ENCODE measurements around the gene PIWIL4. TPM values are rescaled to one million over a fixed set of nuclear protein-coding genes. Genes with fewer than 3 reads are reported as not detected.

Gene PIWIL4
- total and polyA plus RNA-seq, 4 experiments from 2014 or later: 0.27 to 1.6 (median 1.3) TPM

- no peak for DNase-seq
- no peaks in the 10 kb centered on the region for H3K9me3 ChIP-seq (ENCODE audit: control insufficient read depth in 1 of 2, low read length in 2 of 2)
- no peak overlapping the region for H3K4me3 ChIP-seq (ENCODE audit: low read length in 2 of 2)
- H3K27me3 Mint-ChIP-seq: peaks cover 17 to 32% of the 10 kb centered on the region in 2 donors
- POLR2A ChIA-PET (ENCODE audit: partially characterized antibody): no interaction called here
- intact Hi-C loops (cut with micrococcal nuclease): no loop called here
- H3K36me3 Mint-ChIP-seq: no peaks in the 10 kb centered on the region
- H3K4me1 Mint-ChIP-seq: no peaks in the 10 kb centered on the region
- no peaks in the 10 kb centered on the region for H3K4me1 ChIP-seq (ENCODE audit: insufficient read depth, low read length)
- H3K36me3 ChIP-seq (ENCODE audit: insufficient read depth, low read length): no peaks in the 10 kb centered on the region
- H3K4me3 Mint-ChIP-seq: no peak overlapping the region
- H3K9me3 Mint-ChIP-seq: no peaks in the 10 kb centered on the region
- no peak overlapping the region for H3K27ac ChIP-seq (ENCODE audit: low read depth, low read length)
- no peak overlapping the region for H3K27ac Mint-ChIP-seq
- peaks cover 6% of the 10 kb centered on the region for H3K27me3 ChIP-seq (ENCODE audit: insufficient read depth, low read length)
- CTCF ChIA-PET (ENCODE audit: partially characterized antibody): interaction anchor here (0.9 to 1.0 kb wide), 2 partner anchors 9 to 10 kb away, joined by 3 to 5 read pairs; no protein-coding TSS in a partner anchor
Observed at GRCh38 chr11:94526645-94527438, 40.3 kb upstream of the PIWIL4 start.

- Mint-ChIP-seq H3K27me3 (peaks cover 19 to 33% of the 10 kb centered on the region in 2 donors), H3K9me3 (no peaks in the 10 kb centered on the region), H3K4me1 (no peaks in the 10 kb centered on the region), H3K36me3 (no peaks in the 10 kb centered on the region), H3K4me3 (no peak overlapping the region), H3K27ac (no peak overlapping the region)
- peaks cover 6% of the 10 kb centered on the region for H3K27me3 ChIP-seq (ENCODE audit: insufficient read depth, low read length)
- no peaks in the 10 kb centered on the region for H3K36me3 ChIP-seq (ENCODE audit: insufficient read depth, low read length)
- H3K9me3 ChIP-seq (ENCODE audit: control insufficient read depth in 1 of 2, low read length in 2 of 2): no peaks in the 10 kb centered on the region
- POLR2A ChIA-PET (ENCODE audit: partially characterized antibody): no interaction called here
- CTCF ChIA-PET (ENCODE audit: partially characterized antibody): interaction anchor here (3.0 kb wide), 1 partner anchor 9 kb away, joined by 10 read pairs; no protein-coding TSS in a partner anchor
- no peak overlapping the region for H3K27ac ChIP-seq (ENCODE audit: low read depth, low read length)
- no peak overlapping the region for H3K4me3 ChIP-seq (ENCODE audit: low read length in 2 of 2)
- intact Hi-C loops (cut with micrococcal nuclease): no loop called here
- no peaks in the 10 kb centered on the region for H3K4me1 ChIP-seq (ENCODE audit: insufficient read depth, low read length)
- DNase-seq: no peak
Observed at GRCh38 chr11:94528551-94528950, 38.6 kb upstream of the PIWIL4 start.

GRCh38 chr11:94532211-94532610 is 35.0 kb upstream of the PIWIL4 start:
- H3K9me3 ChIP-seq (ENCODE audit: control insufficient read depth in 1 of 2, low read length in 2 of 2): no peaks in the 10 kb centered on the region
- no peaks in the 10 kb centered on the region for H3K36me3 ChIP-seq (ENCODE audit: insufficient read depth, low read length)
- peaks cover 11% of the 10 kb centered on the region for H3K27me3 ChIP-seq (ENCODE audit: insufficient read depth, low read length)
- Mint-ChIP-seq H3K36me3 (no peaks in the 10 kb centered on the region), H3K9me3 (no peaks in the 10 kb centered on the region), H3K4me1 (no peaks in the 10 kb centered on the region), H3K4me3 (no peak overlapping the region), H3K27ac (no peak overlapping the region), H3K27me3 (peaks cover 19 to 32% of the 10 kb centered on the region in 2 donors)
- ChIA-PET CTCF (ENCODE audit: partially characterized antibody) (interaction anchor here (1.0 to 2.6 kb wide), 3 partner anchors 11 to 366 kb away, joined by 3 to 6 read pairs (median 3); no protein-coding TSS in a partner anchor), POLR2A (ENCODE audit: partially characterized antibody) (interaction anchor here (1.5 kb wide), 1 partner anchor 12 kb away, joined by 3 read pairs; the partner anchor contains the start of gene FUT4)
- no peaks in the 10 kb centered on the region for H3K4me1 ChIP-seq (ENCODE audit: insufficient read depth, low read length)
- intact Hi-C loops (cut with micrococcal nuclease): no loop called here
- H3K4me3 ChIP-seq (ENCODE audit: low read length in 2 of 2): no peak overlapping the region
- no peak overlapping the region for H3K27ac ChIP-seq (ENCODE audit: low read depth, low read length)
- DNase-seq: no peak

GRCh38 chr11:94533206-94533605 is 34.0 kb upstream of the PIWIL4 start:
- Histone ChIP-seq H3K27ac (ENCODE audit: low read depth, low read length) (no peak overlapping the region), H3K27me3 (ENCODE audit: insufficient read depth, low read length) (peaks cover 8% of the 10 kb centered on the region), H3K36me3 (ENCODE audit: insufficient read depth, low read length) (no peaks in the 10 kb centered on the region), H3K4me1 (ENCODE audit: insufficient read depth, low read length) (no peaks in the 10 kb centered on the region), H3K9me3 (ENCODE audit: control insufficient read depth in 1 of 2, low read length in 2 of 2) (no peaks in the 10 kb centered on the region), H3K4me3 (ENCODE audit: low read length in 2 of 2) (no peak overlapping the region)
- Mint-ChIP-seq H3K36me3 (no peaks in the 10 kb centered on the region), H3K4me1 (no peaks in the 10 kb centered on the region), H3K27ac (no peak overlapping the region), H3K27me3 (peaks cover 17 to 36% of the 10 kb centered on the region in 2 donors), H3K4me3 (no peak overlapping the region), H3K9me3 (no peaks in the 10 kb centered on the region)
- ChIA-PET CTCF (ENCODE audit: partially characterized antibody) (interaction anchor here (2.6 kb wide), 1 partner anchor 12 kb away, joined by 6 read pairs; no protein-coding TSS in a partner anchor), POLR2A (ENCODE audit: partially characterized antibody) (no interaction called here)
- intact Hi-C loops (cut with micrococcal nuclease): no loop called here
- no peak for DNase-seq

- no peaks in the 10 kb centered on the region for H3K36me3 ChIP-seq (ENCODE audit: insufficient read depth, low read length)
- no peaks in the 10 kb centered on the region for H3K4me1 ChIP-seq (ENCODE audit: insufficient read depth, low read length)
- POLR2A ChIA-PET (ENCODE audit: partially characterized antibody): no interaction called here
- no peak overlapping the region for H3K27ac Mint-ChIP-seq
- H3K4me3 ChIP-seq (ENCODE audit: low read length in 2 of 2): no peak overlapping the region
- no peak overlapping the region for H3K27ac ChIP-seq (ENCODE audit: low read depth, low read length)
- peaks cover 15 to 33% of the 10 kb centered on the region in 2 donors for H3K27me3 Mint-ChIP-seq
- no peaks in the 10 kb centered on the region for H3K36me3 Mint-ChIP-seq
- no peaks in the 10 kb centered on the region for H3K9me3 ChIP-seq (ENCODE audit: control insufficient read depth in 1 of 2, low read length in 2 of 2)
- peaks cover 5% of the 10 kb centered on the region for H3K27me3 ChIP-seq (ENCODE audit: insufficient read depth, low read length)
- H3K9me3 Mint-ChIP-seq: no peaks in the 10 kb centered on the region
- no peak for DNase-seq
- no peaks in the 10 kb centered on the region for H3K4me1 Mint-ChIP-seq
- intact Hi-C loops (cut with micrococcal nuclease): no loop called here
- H3K4me3 Mint-ChIP-seq: peak overlapping the region in 1 of 8 donors; percentile 1
- CTCF ChIA-PET (ENCODE audit: partially characterized antibody): interaction anchor here (1.2 to 2.6 kb wide), 2 partner anchors 12 to 14 kb away, joined by 3 to 6 read pairs; no protein-coding TSS in a partner anchor
Observed at GRCh38 chr11:94533696-94534630, 33.2 kb upstream of the PIWIL4 start.

GRCh38 chr11:94536386-94536785 is 30.8 kb upstream of the PIWIL4 start:
- POLR2A ChIA-PET (ENCODE audit: partially characterized antibody): no interaction called here
- H3K27me3 ChIP-seq (ENCODE audit: insufficient read depth, low read length): peaks cover 5% of the 10 kb centered on the region
- no peaks in the 10 kb centered on the region for H3K4me1 Mint-ChIP-seq
- no peaks in the 10 kb centered on the region for H3K36me3 ChIP-seq (ENCODE audit: insufficient read depth, low read length)
- intact Hi-C loops (cut with micrococcal nuclease): no loop called here
- H3K4me1 ChIP-seq (ENCODE audit: insufficient read depth, low read length): no peaks in the 10 kb centered on the region
- H3K9me3 ChIP-seq (ENCODE audit: control insufficient read depth in 1 of 2, low read length in 2 of 2): no peaks in the 10 kb centered on the region
- H3K27ac ChIP-seq (ENCODE audit: low read depth, low read length): no peak overlapping the region
- DNase-seq: no peak
- H3K36me3 Mint-ChIP-seq: no peaks in the 10 kb centered on the region
- peaks cover 12 to 23% of the 10 kb centered on the region in 2 donors for H3K27me3 Mint-ChIP-seq
- CTCF ChIA-PET (ENCODE audit: partially characterized antibody): no interaction called here
- no peak overlapping the region for H3K27ac Mint-ChIP-seq
- no peaks in the 10 kb centered on the region for H3K9me3 Mint-ChIP-seq
- H3K4me3 Mint-ChIP-seq: no peak overlapping the region
- H3K4me3 ChIP-seq (ENCODE audit: low read length in 2 of 2): no peak overlapping the region

- H3K27ac ChIP-seq (ENCODE audit: low read depth, low read length): no peak overlapping the region
- H3K36me3 ChIP-seq (ENCODE audit: insufficient read depth, low read length): no peaks in the 10 kb centered on the region
- Mint-ChIP-seq H3K27ac (no peak overlapping the region), H3K36me3 (no peaks in the 10 kb centered on the region), H3K9me3 (no peaks in the 10 kb centered on the region), H3K4me3 (no peak overlapping the region), H3K27me3 (peaks cover 10 to 23% of the 10 kb centered on the region in 2 donors), H3K4me1 (no peaks in the 10 kb centered on the region)
- intact Hi-C loops (cut with micrococcal nuclease): no loop called here
- no peak for DNase-seq
- peaks cover 5% of the 10 kb centered on the region for H3K27me3 ChIP-seq (ENCODE audit: insufficient read depth, low read length)
- no peaks in the 10 kb centered on the region for H3K4me1 ChIP-seq (ENCODE audit: insufficient read depth, low read length)
- no peaks in the 10 kb centered on the region for H3K9me3 ChIP-seq (ENCODE audit: control insufficient read depth in 1 of 2, low read length in 2 of 2)
- ChIA-PET POLR2A (ENCODE audit: partially characterized antibody) (no interaction called here), CTCF (ENCODE audit: partially characterized antibody) (no interaction called here)
- H3K4me3 ChIP-seq (ENCODE audit: low read length in 2 of 2): no peak overlapping the region
Observed at GRCh38 chr11:94537031-94537600, 30.1 kb upstream of the PIWIL4 start.

Measured in CD4-positive, alpha-beta memory T cell (primary cell).